DOHH2 (cell line): ENCODE data around the gene STAP2.
"Not testable (repeated sequence)": the region's sequence is repeated elsewhere in the genome, so short reads cannot be mapped to it uniquely, and the experiment has no call there.

Experiments
- H3F3A ChIP-seq: fragments of 200-600 bp; sonication (generic), shearing (Covaris generic); 2 replicates; pipeline ENCODE4 v1.6.0; 2016; ENCODE audit warnings: antibody characterized with exemption, mild to moderate bottlenecking; ENCODE audit not compliant: control insufficient read depth, insufficient read depth
- H3K27ac ChIP-seq: fragments of 200-600 bp; sonication (generic); 2 replicates; pipeline ENCODE4 v1.5.1; 2014; ENCODE audit warnings: low read depth, mild to moderate bottlenecking, low read length, moderate library complexity
- H3K27me3 ChIP-seq: fragments of 200-600 bp; sonication (generic); 2 replicates; pipeline ENCODE4 v1.6.1; 2014; ENCODE audit warnings: mild to moderate bottlenecking, low read length, mixed read lengths; ENCODE audit not compliant: control insufficient read depth
- H3K36me3 ChIP-seq: fragments of 200-600 bp; sonication (generic); 2 replicates; pipeline ENCODE4 v1.6.1; 2014; ENCODE audit warnings: mild to moderate bottlenecking, low read length, moderate library complexity, mixed read lengths; ENCODE audit not compliant: control insufficient read depth
- H3K4me1 ChIP-seq: fragments of 200-600 bp; sonication (generic); 2 replicates; pipeline ENCODE4 v1.6.1; 2014; ENCODE audit warnings: mild to moderate bottlenecking, low read length, mixed read lengths; ENCODE audit not compliant: control insufficient read depth
- H3K4me2 ChIP-seq: fragments of 200-600 bp; sonication (generic); 2 replicates; pipeline ENCODE4 v1.6.0; 2014; ENCODE audit warnings: mild to moderate bottlenecking, low read length, moderate library complexity
- H3K4me3 ChIP-seq: fragments of 200-600 bp; sonication (generic); 2 replicates; pipeline ENCODE4 v1.5.1; 2014; ENCODE audit warnings: mild to moderate bottlenecking, low read length, mixed read lengths
- H3K79me2 ChIP-seq: fragments of 200-600 bp; sonication (generic); 2 replicates; pipeline ENCODE4 v1.6.1; 2014; ENCODE audit warnings: mild to moderate bottlenecking, low read length, mixed read lengths; ENCODE audit not compliant: control insufficient read depth
- H3K9me2 ChIP-seq: fragments of 200-600 bp; sonication (generic); replicated peaks from 2 replicates; pipeline ENCODE4 v1.6.1; 2014; ENCODE audit warnings: mild to moderate bottlenecking, low read length, mixed read lengths; ENCODE audit not compliant: control insufficient read depth
- H3K9me3 ChIP-seq: fragments of 200-600 bp; sonication (generic); 2 replicates; pipeline ENCODE4 v1.6.1; 2014; ENCODE audit warnings: antibody characterized with exemption, low read length, mixed read lengths; ENCODE audit not compliant: control insufficient read depth, insufficient read depth
- H4K20me1 ChIP-seq: fragments of 200-600 bp; sonication (generic); 2 replicates; pipeline ENCODE4 v1.6.0; 2014; ENCODE audit warnings: low read depth, mild to moderate bottlenecking, antibody characterized with exemption, low read length, moderate library complexity; ENCODE audit not compliant: control insufficient read depth, insufficient read depth
- CTCF ChIP-seq: fragments of 200-600 bp; sonication (generic); IDR thresholded peaks from one replicate; pipeline ENCODE4 v1.5.1; 2014; ENCODE audit warnings: antibody characterized with exemption, mild to moderate bottlenecking, low read depth, low read length; ENCODE audit not compliant: poor library complexity, severe bottlenecking
- EZH2phosphoT487 ChIP-seq: fragments of 200-600 bp; sonication (generic); IDR thresholded peaks from 2 replicates; pipeline ENCODE4 v1.6.1; 2017; ENCODE audit warnings: borderline replicate concordance, mild to moderate bottlenecking, antibody characterized with exemption, low read length, moderate library complexity, mixed read lengths

Gene STAP2

GRCh38 chr19:4292515-4292914 is 46.1 kb downstream of the STAP2 start:
- Histone ChIP-seq H3K9me3 (no peaks in the 10 kb centered on the region), H3K27me3 (no peaks in the 10 kb centered on the region), H3K79me2 (no peaks in the 10 kb centered on the region), H3F3A (no peaks in the 10 kb centered on the region), H3K36me3 (no peaks in the 10 kb centered on the region), H3K4me2 (no peak overlapping the region), H4K20me1 (no peaks in the 10 kb centered on the region), H3K9me2 (no peaks in the 10 kb centered on the region), H3K27ac (no peak overlapping the region), H3K4me1 (peaks cover 4% of the 10 kb centered on the region; the same call in 1 of the 2 replicates), H3K4me3 (no peak overlapping the region)
- TF ChIP-seq CTCF (no peak), EZH2phosphoT487 (no peak)

DNA sequence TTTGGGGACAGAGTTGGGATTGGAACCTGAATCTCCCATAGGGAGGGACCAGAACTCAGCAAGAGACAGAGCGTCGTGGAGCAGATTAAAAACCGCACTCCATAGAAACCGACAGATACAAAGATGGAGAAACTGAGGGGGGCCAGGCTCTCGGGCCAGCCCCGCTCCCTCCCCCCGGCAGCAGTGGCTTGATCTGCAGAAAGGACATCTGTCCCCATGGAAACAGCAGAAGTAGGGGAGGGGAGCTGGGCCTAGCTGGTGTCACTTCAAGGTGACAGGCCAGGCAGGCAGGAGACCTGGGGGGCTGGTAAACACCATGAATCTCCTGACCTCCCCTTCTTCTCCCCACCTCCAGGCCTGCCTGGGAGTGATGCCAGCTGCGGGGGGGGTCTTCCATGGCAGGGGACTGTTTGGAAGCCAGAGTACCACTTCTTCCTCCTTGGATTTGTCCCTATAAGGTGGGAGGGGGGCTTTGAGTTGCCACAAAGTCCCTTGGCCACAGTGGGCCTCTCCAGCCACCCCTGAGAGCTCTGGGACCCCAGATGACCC is 47.4 kb downstream of the STAP2 start:
- Histone ChIP-seq H3K27ac (no peak overlapping the region), H3K4me1 (peaks cover under 1% of the 10 kb centered on the region; the same call in 1 of the 2 replicates), H3K9me2 (no peaks in the 10 kb centered on the region), H3K4me3 (no peak overlapping the region), H3K9me3 (no peaks in the 10 kb centered on the region), H3K27me3 (no peaks in the 10 kb centered on the region), H4K20me1 (no peaks in the 10 kb centered on the region), H3K79me2 (no peaks in the 10 kb centered on the region), H3K36me3 (no peaks in the 10 kb centered on the region), H3F3A (no peaks in the 10 kb centered on the region), H3K4me2 (no peak overlapping the region)
- no peak for TF ChIP-seq CTCF
- TF ChIP-seq EZH2phosphoT487, result no peak

DNA sequence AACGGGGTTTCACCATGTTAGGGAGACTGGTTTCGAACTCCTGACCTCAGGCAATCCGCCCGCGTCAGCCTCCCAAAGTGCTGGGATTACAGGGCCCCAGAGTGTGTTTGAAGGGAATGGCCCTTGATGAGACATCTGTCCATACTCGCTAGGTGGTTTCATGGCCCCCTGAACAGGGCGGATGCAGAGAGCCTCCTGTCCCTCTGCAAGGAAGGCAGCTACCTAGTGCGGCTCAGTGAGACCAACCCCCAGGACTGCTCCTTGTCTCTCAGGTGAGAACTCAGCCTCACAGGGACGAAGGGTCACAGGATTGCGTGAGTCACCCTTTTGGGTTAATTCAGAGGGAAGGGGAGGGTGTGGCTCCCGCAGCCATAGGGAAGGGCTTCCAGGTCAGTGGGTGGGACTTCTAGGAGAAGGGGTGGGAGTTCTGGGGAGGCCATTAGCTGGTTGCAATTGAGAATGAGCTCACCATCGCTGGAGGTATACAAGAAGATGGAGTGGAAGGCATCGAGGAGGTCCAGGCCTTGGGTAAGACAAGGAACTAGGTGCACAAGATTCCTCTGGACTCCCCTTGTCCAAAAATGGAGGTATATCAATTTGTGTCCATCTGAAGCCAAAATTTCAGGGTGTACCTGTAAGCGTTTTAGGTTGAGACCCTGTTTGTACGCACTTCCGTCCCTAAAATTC is 50.4 kb downstream of the STAP2 start:
- Histone ChIP-seq H3K27me3 (no peaks in the 10 kb centered on the region), H3K4me3 (no peak overlapping the region), H3K27ac (no peak overlapping the region), H3K36me3 (no peaks in the 10 kb centered on the region), H4K20me1 (no peaks in the 10 kb centered on the region), H3K9me2 (no peaks in the 10 kb centered on the region), H3K4me2 (no peak overlapping the region), H3K9me3 (no peaks in the 10 kb centered on the region), H3K79me2 (no peaks in the 10 kb centered on the region), H3K4me1 (no peaks in the 10 kb centered on the region), H3F3A (no peaks in the 10 kb centered on the region)
- TF ChIP-seq EZH2phosphoT487 (no peak), CTCF (no peak)

DNA sequence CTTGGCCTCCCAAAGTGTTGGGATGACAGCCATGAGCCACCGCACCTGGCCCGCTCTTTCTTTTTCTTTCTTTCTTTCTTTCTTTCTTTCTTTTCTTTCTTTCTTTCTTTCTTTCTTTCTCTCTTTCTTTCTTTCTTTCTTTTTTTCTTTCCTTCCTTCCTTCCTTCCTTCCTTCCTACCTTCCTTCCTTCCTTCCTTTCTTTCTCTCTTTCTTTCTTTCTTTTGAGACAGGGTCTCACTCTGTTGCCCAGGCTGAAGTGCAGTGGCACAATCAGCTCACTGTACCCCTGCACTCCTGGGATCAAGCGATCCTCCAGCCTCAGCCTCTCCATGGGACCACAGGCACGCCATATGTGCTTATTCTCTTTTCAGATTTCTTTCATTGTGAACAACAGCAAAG is 52.5 kb downstream of the STAP2 start:
- not testable (repeated sequence) for H3K9me2 ChIP-seq, H3K79me2 ChIP-seq, H3F3A ChIP-seq, H3K4me3 ChIP-seq, H3K9me3 ChIP-seq, H4K20me1 ChIP-seq, H3K27me3 ChIP-seq, H3K27ac ChIP-seq, H3K4me1 ChIP-seq, H3K4me2 ChIP-seq, H3K36me3 ChIP-seq
